Measurements from ENCODE around the gene SLC22A2. TPM values are rescaled to one million over a fixed set of nuclear protein-coding genes. Genes with fewer than 3 reads are reported as not detected.

Gene SLC22A2
- polyA plus RNA-seq, 3 donors, result not detected

- no peak overlapping the region for H3K4me2 ChIP-seq (replicated peaks; ENCODE audit: extremely low read depth, low read length, poor library complexity, severe bottlenecking)
- WGBS (ENCODE audit: insufficient coverage), result no CpG with 5 or more reads among the region's 1 CpG
- H3K4me1 ChIP-seq (ENCODE audit: control insufficient read depth in 1 of 2, insufficient read depth in 2 of 2, low read length in 2 of 2), result no peaks in the 10 kb centered on the region
- no peak overlapping the region for H3K9ac ChIP-seq (ENCODE audit: insufficient read depth, low read length, poor library complexity, severe bottlenecking)
- H3K27ac ChIP-seq (ENCODE audit: low read depth in 1 of 2, low read length in 2 of 2), result no peak overlapping the region
- no peaks in the 10 kb centered on the region for H3K36me3 ChIP-seq (replicated peaks in 1 of 2; ENCODE audit: control insufficient read depth in 1 of 2, insufficient read depth in 2 of 2, low read length in 2 of 2)
- Mint-ChIP-seq H3K36me3 (no peaks in the 10 kb centered on the region), H3K4me3 (no peak overlapping the region), H3K9me3 (peaks cover 5 to 16% (median 9%) of the 10 kb centered on the region in 7 donors), H3K27ac (no peak overlapping the region), H3K4me1 (no peaks in the 10 kb centered on the region), H3K27me3 (ENCODE audit: low read depth in 3 of 3) (peaks cover 0 to 2% (median 0%) of the 10 kb centered on the region in 3 donors)
- H3K9me3 ChIP-seq (replicated peaks in 1 of 2; ENCODE audit: control insufficient read depth in 1 of 2, insufficient read depth in 1 of 2, low read length in 2 of 2), result peaks cover 8 to 17% of the 10 kb centered on the region in 2 donors
- intact Hi-C loops (cut with micrococcal nuclease), result no loop called here
- no peak overlapping the region for H2AFZ ChIP-seq (ENCODE audit: insufficient read depth, low read depth, low read length, poor library complexity, severe bottlenecking)
- no peaks in the 10 kb centered on the region for H3K79me2 ChIP-seq (ENCODE audit: insufficient read depth, low read length)
- no peak for DNase-seq
- H4K20me1 ChIP-seq (ENCODE audit: insufficient read depth, low read length), result no peaks in the 10 kb centered on the region
- H3K27me3 ChIP-seq (ENCODE audit: control insufficient read depth in 2 of 2, insufficient read depth in 2 of 2, low read length in 2 of 2), result no peaks in the 10 kb centered on the region
- H3K4me3 ChIP-seq (replicated peaks in 1 of 3; ENCODE audit: low read depth in 2 of 3, low read length in 3 of 3), result no peak overlapping the region
- no peak for TF ChIP-seq CTCF (IDR thresholded peaks at IDR 0.05)
Measured at GRCh38 chr6:160217073-160217472, 41.5 kb downstream of the SLC22A2 start.

- H3K4me1 Mint-ChIP-seq, result no peaks in the 10 kb centered on the region
- no peak overlapping the region for H3K9ac ChIP-seq (ENCODE audit: insufficient read depth, low read length, poor library complexity, severe bottlenecking)
- H3K27ac Mint-ChIP-seq, result no peak overlapping the region
- H4K20me1 ChIP-seq (ENCODE audit: insufficient read depth, low read length), result no peaks in the 10 kb centered on the region
- DNase-seq, result no peak
- peaks cover 5 to 18% (median 11%) of the 10 kb centered on the region in 7 donors for H3K9me3 Mint-ChIP-seq
- H3K27me3 Mint-ChIP-seq (ENCODE audit: low read depth in 3 of 3), result peaks cover 0 to 3% (median 0%) of the 10 kb centered on the region in 3 donors
- TF ChIP-seq CTCF (IDR thresholded peaks at IDR 0.05), result no peak
- no peaks in the 10 kb centered on the region for H3K36me3 Mint-ChIP-seq
- no peaks in the 10 kb centered on the region for H3K36me3 ChIP-seq (replicated peaks in 1 of 2; ENCODE audit: control insufficient read depth in 1 of 2, insufficient read depth in 2 of 2, low read length in 2 of 2)
- H3K27ac ChIP-seq (ENCODE audit: low read depth in 1 of 2, low read length in 2 of 2), result no peak overlapping the region
- H3K4me1 ChIP-seq (ENCODE audit: control insufficient read depth in 1 of 2, insufficient read depth in 2 of 2, low read length in 2 of 2), result no peaks in the 10 kb centered on the region
- no peak overlapping the region for H3K4me2 ChIP-seq (replicated peaks; ENCODE audit: extremely low read depth, low read length, poor library complexity, severe bottlenecking)
- no peaks in the 10 kb centered on the region for H3K27me3 ChIP-seq (ENCODE audit: control insufficient read depth in 2 of 2, insufficient read depth in 2 of 2, low read length in 2 of 2)
- no peaks in the 10 kb centered on the region for H3K79me2 ChIP-seq (ENCODE audit: insufficient read depth, low read length)
- H2AFZ ChIP-seq (ENCODE audit: insufficient read depth, low read depth, low read length, poor library complexity, severe bottlenecking), result no peak overlapping the region
- no peak overlapping the region for H3K4me3 ChIP-seq (replicated peaks in 1 of 3; ENCODE audit: low read depth in 2 of 3, low read length in 3 of 3)
- no peak overlapping the region for H3K4me3 Mint-ChIP-seq
- no CpG with 5 or more reads among the region's 3 CpGs for WGBS (ENCODE audit: insufficient coverage)
- H3K9me3 ChIP-seq (replicated peaks in 1 of 2; ENCODE audit: control insufficient read depth in 1 of 2, insufficient read depth in 1 of 2, low read length in 2 of 2), result peaks cover 8 to 17% of the 10 kb centered on the region in 2 donors
- intact Hi-C loops (cut with micrococcal nuclease), result no loop called here
Measured at GRCh38 chr6:160215232-160215631, 43.4 kb downstream of the SLC22A2 start.
